ENCODE results near the gene CYP2D6. TPM values are rescaled to one million over a fixed set of nuclear protein-coding genes. Genes with fewer than 3 reads are reported as not detected.

CYP2D6 gene
- total RNA-seq, 1 donor from 2014 or later: 0.91 TPM

GRCh38 chr22:42155053-42155543, 24.5 kb upstream of the CYP2D6 start:
- Mint-ChIP-seq H3K27me3 (ENCODE audit: low read depth, unreplicated experiment) (peaks cover 3% of the 10 kb centered on the region), H3K9me3 (ENCODE audit: unreplicated experiment) (no peaks in the 10 kb centered on the region), H3K27ac (ENCODE audit: unreplicated experiment) (no peak overlapping the region), H3K4me1 (ENCODE audit: low read depth, unreplicated experiment) (no peaks in the 10 kb centered on the region), H3K36me3 (ENCODE audit: low read depth, unreplicated experiment) (peaks cover 21% of the 10 kb centered on the region), H3K4me3 (ENCODE audit: unreplicated experiment) (no peak overlapping the region)
- DNase-seq (ENCODE audit: low read depth): no peak
- no peaks in the 10 kb centered on the region for H3K27me3 ChIP-seq (ENCODE audit: insufficient read depth, low read length)
- no peaks in the 10 kb centered on the region for H4K20me1 ChIP-seq (ENCODE audit: insufficient read depth, low read length)
- no peak overlapping the region for H3K4me3 ChIP-seq (ENCODE audit: insufficient read depth, low read depth, low read length)
- no peaks in the 10 kb centered on the region for H3K9me3 ChIP-seq (ENCODE audit: insufficient read depth, low read depth, low read length)
- no peaks in the 10 kb centered on the region for H3K79me2 ChIP-seq (ENCODE audit: insufficient read depth, low read length)
- H3K4me2 ChIP-seq (ENCODE audit: low read length): no peak overlapping the region
- H3K36me3 ChIP-seq (ENCODE audit: insufficient read depth, low read length): no peaks in the 10 kb centered on the region
- no peak overlapping the region for H2AFZ ChIP-seq (ENCODE audit: low read depth, low read length)
- TF ChIP-seq EZH2 (IDR thresholded peaks at IDR 0.05; ENCODE audit: insufficient read depth, low read length): no peak
- TF ChIP-seq, protein P1, sequence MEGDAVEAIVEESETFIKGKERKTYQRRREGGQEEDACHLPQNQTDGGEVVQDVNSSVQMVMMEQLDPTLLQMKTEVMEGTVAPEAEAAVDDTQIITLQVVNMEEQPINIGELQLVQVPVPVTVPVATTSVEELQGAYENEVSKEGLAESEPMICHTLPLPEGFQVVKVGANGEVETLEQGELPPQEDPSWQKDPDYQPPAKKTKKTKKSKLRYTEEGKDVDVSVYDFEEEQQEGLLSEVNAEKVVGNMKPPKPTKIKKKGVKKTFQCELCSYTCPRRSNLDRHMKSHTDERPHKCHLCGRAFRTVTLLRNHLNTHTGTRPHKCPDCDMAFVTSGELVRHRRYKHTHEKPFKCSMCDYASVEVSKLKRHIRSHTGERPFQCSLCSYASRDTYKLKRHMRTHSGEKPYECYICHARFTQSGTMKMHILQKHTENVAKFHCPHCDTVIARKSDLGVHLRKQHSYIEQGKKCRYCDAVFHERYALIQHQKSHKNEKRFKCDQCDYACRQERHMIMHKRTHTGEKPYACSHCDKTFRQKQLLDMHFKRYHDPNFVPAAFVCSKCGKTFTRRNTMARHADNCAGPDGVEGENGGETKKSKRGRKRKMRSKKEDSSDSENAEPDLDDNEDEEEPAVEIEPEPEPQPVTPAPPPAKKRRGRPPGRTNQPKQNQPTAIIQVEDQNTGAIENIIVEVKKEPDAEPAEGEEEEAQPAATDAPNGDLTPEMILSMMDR (IDR thresholded peaks at IDR 0.05; ENCODE audit: insufficient read depth, low read depth, low read length): no peak
- no peak overlapping the region for H3K27ac ChIP-seq (ENCODE audit: low read depth, low read length)
- H3K9ac ChIP-seq (ENCODE audit: low read length): no peak overlapping the region
- H3K4me1 ChIP-seq (ENCODE audit: insufficient read depth, low read length): no peaks in the 10 kb centered on the region
- no peak for FAIRE-seq

- no peak for DNase-seq (ENCODE audit: low read depth)
- no peak overlapping the region for H3K27ac Mint-ChIP-seq (ENCODE audit: unreplicated experiment)
- H3K9me3 Mint-ChIP-seq (ENCODE audit: unreplicated experiment): no peaks in the 10 kb centered on the region
Measured at GRCh38 chr22:42154293-42155052, 23.9 kb upstream of the CYP2D6 start.

More at GRCh38 chr22:42154293-42155052, 23.9 kb upstream of the CYP2D6 start:
- no peak overlapping the region for H3K9ac ChIP-seq (ENCODE audit: low read length)
- H3K27ac ChIP-seq (ENCODE audit: low read depth, low read length): no peak overlapping the region
- no peaks in the 10 kb centered on the region for H3K27me3 ChIP-seq (ENCODE audit: insufficient read depth, low read length)
- no peaks in the 10 kb centered on the region for H3K36me3 ChIP-seq (ENCODE audit: insufficient read depth, low read length)
- H3K79me2 ChIP-seq (ENCODE audit: insufficient read depth, low read length): no peaks in the 10 kb centered on the region
- H4K20me1 ChIP-seq (ENCODE audit: insufficient read depth, low read length): no peaks in the 10 kb centered on the region
- H3K4me2 ChIP-seq (ENCODE audit: low read length): no peak overlapping the region
- H3K4me3 ChIP-seq (ENCODE audit: insufficient read depth, low read depth, low read length): no peak overlapping the region
- no peaks in the 10 kb centered on the region for H3K4me1 Mint-ChIP-seq (ENCODE audit: low read depth, unreplicated experiment)
- peaks cover 23% of the 10 kb centered on the region for H3K36me3 Mint-ChIP-seq (ENCODE audit: low read depth, unreplicated experiment)
- H3K4me3 Mint-ChIP-seq (ENCODE audit: unreplicated experiment): no peak overlapping the region
- TF ChIP-seq EZH2 (IDR thresholded peaks at IDR 0.05; ENCODE audit: insufficient read depth, low read length): no peak
- TF ChIP-seq, protein P1 (IDR thresholded peaks at IDR 0.05; ENCODE audit: insufficient read depth, low read depth, low read length): no peak
- no peak overlapping the region for H2AFZ ChIP-seq (ENCODE audit: low read depth, low read length)
- H3K4me1 ChIP-seq (ENCODE audit: insufficient read depth, low read length): no peaks in the 10 kb centered on the region
- FAIRE-seq: no peak
- H3K27me3 Mint-ChIP-seq (ENCODE audit: low read depth, unreplicated experiment): peaks cover 3% of the 10 kb centered on the region
- no peaks in the 10 kb centered on the region for H3K9me3 ChIP-seq (ENCODE audit: insufficient read depth, low read depth, low read length)

All from astrocyte (in vitro differentiated cells and primary cell).